GM12878 (cell line): ENCODE results near the gene ATP2C2. TPM values are rescaled to one million over a fixed set of nuclear protein-coding genes. Genes with fewer than 3 reads are reported as not detected.

Experiments used
- ATAC-seq: fragments of 200-7000 bp; cut with Tn5 transposase; 3 replicates; pipeline ENCODE4 v1.9.1; 2020; ENCODE audit warnings: mild to moderate bottlenecking, moderate library complexity
- BruUV-seq: library from RNA; stranded (reverse); fragments of 400-500 nt; replicated peaks from 2 replicates; lab custom pipeline; 2021; lab: Mats Ljungman, UMichigan
- CTCF ChIA-PET: fragments of 300-600 bp; sonication (Branson Sonifier 250); formaldehyde crosslinking; extraction: SDS; loops from one replicate; lab custom pipeline; 2021; ENCODE audit warnings: inconsistent platforms; lab: Yijun Ruan, JAX
- POLR2A ChIA-PET: fragments of 350-600 bp; formaldehyde crosslinking; extraction: SDS; loops from one replicate; lab custom pipeline; 2021; ENCODE audit warnings: inconsistent platforms; lab: Charles Lee
- RAD21 ChIA-PET: fragments of 300-600 bp; sonication (Branson Sonifier 250); formaldehyde crosslinking; loops from one replicate; lab custom pipeline; 2023; ENCODE audit warnings: antibody characterized with exemption; ENCODE audit not compliant: unreplicated experiment; lab: Charles Lee
- SMC1A ChIA-PET: fragments of 300-600 bp; sonication (Branson Sonifier 250); formaldehyde crosslinking; loops from one replicate; lab custom pipeline; 2023; ENCODE audit not compliant: unreplicated experiment, uncharacterized antibody; lab: Charles Lee
- DNase-seq: peaks from one replicate; pipeline ENCODE4 v3.0.0-alpha.2; 2011; ENCODE audit warnings: low read depth, low spot score
- FAIRE-seq: peaks from 3 replicates; lab custom pipeline; 2011; peaks lifted over from hg19 to GRCh38; lab: Jason Lieb, UNC
- H2AFZ ChIP-seq: 2 replicates; pipeline ENCODE4 v1.6.0; 2011; ENCODE audit warnings: low read depth, low read length, control low read depth; ENCODE audit not compliant: control insufficient read depth
- H3K27ac ChIP-seq: 2 replicates; pipeline ENCODE4 v1.5.1; 2011; ENCODE audit warnings: control low read depth; ENCODE audit not compliant: control insufficient read depth, insufficient read depth
- H3K27me3 ChIP-seq, 2 experiments: replicated peaks in 1 of 2; 2 replicates each; pipeline versions ENCODE4 v1.6.0 to v1.6.1; 2011; ENCODE audit warnings: low read length in 1 of 2; ENCODE audit not compliant: control insufficient read depth in 2 of 2, insufficient read depth in 2 of 2
- H3K36me3 ChIP-seq, 2 experiments: 2 replicates each; pipeline ENCODE4 v1.5.1; 2011; ENCODE audit warnings: low read length in 1 of 2; ENCODE audit not compliant: control insufficient read depth in 2 of 2, insufficient read depth in 2 of 2
- H3K4me1 ChIP-seq: 2 replicates; pipeline ENCODE4 v1.6.1; 2011; ENCODE audit warnings: mild to moderate bottlenecking, low read length, moderate library complexity, mixed read lengths; ENCODE audit not compliant: control insufficient read depth, insufficient read depth
- H3K4me2 ChIP-seq: 2 replicates; pipeline ENCODE4 v1.6.0; 2011; ENCODE audit warnings: control low read depth; ENCODE audit not compliant: control insufficient read depth, insufficient read depth
- H3K4me3 ChIP-seq: fragments of 200-600 bp; sonication (generic); 2 replicates; pipeline ENCODE4 v1.5.1; 2016
- H3K79me2 ChIP-seq: 2 replicates; pipeline ENCODE4 v1.6.0; 2011; ENCODE audit warnings: low read length; ENCODE audit not compliant: control insufficient read depth, insufficient read depth
- H3K9ac ChIP-seq: 2 replicates; pipeline ENCODE4 v1.8.0; 2011; ENCODE audit warnings: low read length, control low read depth, mixed read lengths; ENCODE audit not compliant: control insufficient read depth, insufficient read depth
- H3K9me3 ChIP-seq: replicated peaks from 3 replicates; pipeline ENCODE4 v1.5.1; 2011; ENCODE audit warnings: mild to moderate bottlenecking, low read length; ENCODE audit not compliant: control insufficient read depth, insufficient read depth
- H4K20me1 ChIP-seq: 2 replicates; pipeline ENCODE4 v1.6.0; 2011; ENCODE audit not compliant: control insufficient read depth, insufficient read depth
- ASH2L ChIP-seq: fragments of 300-600, 200-600 bp; sonication (generic); IDR thresholded peaks from 2 replicates; pipeline ENCODE4 v1.6.1; 2017; ENCODE audit warnings: low read depth, mild to moderate bottlenecking, borderline replicate concordance
- CHD2 ChIP-seq: IDR thresholded peaks from 2 replicates; pipeline ENCODE4 v1.6.1; 2011; ENCODE audit warnings: low read depth, low read length, improper control_type of control experiment, borderline replicate concordance
- EED ChIP-seq: sonication (generic); IDR thresholded peaks from 2 replicates; pipeline ENCODE4 v1.6.1; 2016; ENCODE audit warnings: antibody characterized with exemption, low read depth
- GABPA ChIP-seq: IDR thresholded peaks from 2 replicates; pipeline ENCODE4 v1.6.1; 2014; ENCODE audit warnings: antibody characterized with exemption, low read depth, mild to moderate bottlenecking, inconsistent platforms
- HCFC1 ChIP-seq: fragments of 150-350 bp; IDR thresholded peaks from 2 replicates; pipeline ENCODE4 v1.6.1; 2014; ENCODE audit warnings: low read length
- IRF4 ChIP-seq: IDR thresholded peaks from 2 replicates; pipeline ENCODE4 v1.6.1; 2011; ENCODE audit warnings: low read depth, low read length
- MEF2A ChIP-seq: IDR thresholded peaks from 2 replicates; pipeline ENCODE4 v1.6.1; 2011; ENCODE audit warnings: low read depth, mild to moderate bottlenecking, low read length, moderate library complexity; ENCODE audit not compliant: insufficient read depth
- RAD21 ChIP-seq: IDR thresholded peaks from 2 replicates; pipeline ENCODE4 v1.6.1; 2011; ENCODE audit warnings: mild to moderate bottlenecking, low read depth, low read length, moderate library complexity; ENCODE audit not compliant: insufficient read depth
- SRF ChIP-seq, 2 experiments: IDR thresholded peaks; 2 replicates each; pipeline ENCODE4 v1.6.1; 2011; ENCODE audit warnings: low read depth in 2 of 2, low read length in 2 of 2, mild to moderate bottlenecking in 1 of 2, moderate library complexity in 1 of 2
- WGBS: methylation state at CpG from one replicate; pipeline ENCODE4 v1.1.6; 2016; ENCODE audit warnings: low lambda C conversion rate; ENCODE audit not compliant: insufficient replicate concordance, insufficient coverage; ENCODE audit errors: missing lambda C conversion rate; 5-methylcytosine and 5-hydroxymethylcytosine counted together
- in situ Hi-C: fragments of 300-500 bp; cut with MboI; formaldehyde crosslinking; loops from 9 replicates; pipeline ENCODE4 v1.14.3; 2018; ENCODE audit warnings: mixed read lengths
- intact Hi-C: fragments of 100-400 bp; cut with micrococcal nuclease; formaldehyde crosslinking; loops from one replicate; pipeline ENCODE4 v1.14.2; 2022; ENCODE audit not compliant: unreplicated experiment
- polyA plus RNA-seq, 11 experiments: library from polyadenylated mRNA; depleted of rRNA in 4 of 11; unstranded in 6 of 11; stranded (reverse) in 5 of 11; fragments of >200 nt; fragmentation: Nextera tagmentation in 4 of 11; fragmentation: Illumina TruSeq in 1 of 11; extraction: Ambion mirVana in 4 of 11; extraction: Trizol in 1 of 11; gene quantifications; 1 replicate in 1 of 11; 2 replicates in 10 of 11; pipeline versions ENCODE4 v1.2.1 to v1.2.3, GENCODE V29; 2011 to 2016; ENCODE audit warnings: inconsistent platforms in 2 of 11, missing spikeins in 2 of 11, low read depth in 1 of 11
- total RNA-seq, 4 experiments: library from RNA; depleted of rRNA in 3 of 4; stranded (reverse); fragments of >200 nt in 3 of 4; fragmentation: Illumina TruSeq in 1 of 4; extraction: Trizol in 1 of 4; gene quantifications; 2 replicates each; pipeline versions ENCODE4 v1.2.1 to v1.2.3, GENCODE V29; 2013 to 2021
- TF ChIP-seq, protein P1 (sequence below): fragments of 450-650 bp; formaldehyde crosslinking; IDR thresholded peaks from 2 replicates; pipeline ENCODE4 v1.4.0; 2022; ENCODE audit warnings: mild to moderate bottlenecking, moderate library complexity
- TF ChIP-seq, protein P2 (sequence below): fragments of 450-650 bp; conservative IDR thresholded peaks from 2 replicates; pipeline ENCODE4 v1.6.1; 2017; ENCODE audit warnings: mild to moderate bottlenecking, moderate library complexity

ATP2C2 gene
- total and polyA plus RNA-seq, 10 of the 15 experiments (the other 5 are each of a cell fraction or from before 2014, with no cell fraction given) = 0.05 to 0.19 TPM; not detected in 8

GRCh38 chr16:84339766-84340165, 28.6 kb upstream of the ATP2C2 start:
- no peak for FAIRE-seq
- WGBS = 24% methylated on average over 9 of the region's 9 CpGs
- Histone ChIP-seq H3K9me3 (no peaks in the 10 kb centered on the region; the same call in 2 of the 3 replicates), H3K9ac (no peak overlapping the region), H4K20me1 (no peaks in the 10 kb centered on the region), H3K27me3 (no peaks in the 10 kb centered on the region; a peak in 2 of 4 replicates), H3K4me2 (no peak overlapping the region), H3K4me3 (no peak overlapping the region), H3K79me2 (no peaks in the 10 kb centered on the region), H3K36me3 (no peaks in the 10 kb centered on the region), H3K27ac (no peak overlapping the region), H2AFZ (no peak overlapping the region), H3K4me1 (no peaks in the 10 kb centered on the region)
- POLR2A ChIA-PET = no interaction called here
- no peak for ATAC-seq
- no peak for DNase-seq
- intact Hi-C loops (no loop called here), in situ Hi-C loops (no loop called here)
- no peak for TF ChIP-seq MEF2A
- no peak for TF ChIP-seq SRF (IDR thresholded peaks at IDR 0.05; ENCODE audit: low read depth in 2 of 2, low read length in 2 of 2)
- no peak for TF ChIP-seq RAD21
- TF ChIP-seq, protein P1, sequence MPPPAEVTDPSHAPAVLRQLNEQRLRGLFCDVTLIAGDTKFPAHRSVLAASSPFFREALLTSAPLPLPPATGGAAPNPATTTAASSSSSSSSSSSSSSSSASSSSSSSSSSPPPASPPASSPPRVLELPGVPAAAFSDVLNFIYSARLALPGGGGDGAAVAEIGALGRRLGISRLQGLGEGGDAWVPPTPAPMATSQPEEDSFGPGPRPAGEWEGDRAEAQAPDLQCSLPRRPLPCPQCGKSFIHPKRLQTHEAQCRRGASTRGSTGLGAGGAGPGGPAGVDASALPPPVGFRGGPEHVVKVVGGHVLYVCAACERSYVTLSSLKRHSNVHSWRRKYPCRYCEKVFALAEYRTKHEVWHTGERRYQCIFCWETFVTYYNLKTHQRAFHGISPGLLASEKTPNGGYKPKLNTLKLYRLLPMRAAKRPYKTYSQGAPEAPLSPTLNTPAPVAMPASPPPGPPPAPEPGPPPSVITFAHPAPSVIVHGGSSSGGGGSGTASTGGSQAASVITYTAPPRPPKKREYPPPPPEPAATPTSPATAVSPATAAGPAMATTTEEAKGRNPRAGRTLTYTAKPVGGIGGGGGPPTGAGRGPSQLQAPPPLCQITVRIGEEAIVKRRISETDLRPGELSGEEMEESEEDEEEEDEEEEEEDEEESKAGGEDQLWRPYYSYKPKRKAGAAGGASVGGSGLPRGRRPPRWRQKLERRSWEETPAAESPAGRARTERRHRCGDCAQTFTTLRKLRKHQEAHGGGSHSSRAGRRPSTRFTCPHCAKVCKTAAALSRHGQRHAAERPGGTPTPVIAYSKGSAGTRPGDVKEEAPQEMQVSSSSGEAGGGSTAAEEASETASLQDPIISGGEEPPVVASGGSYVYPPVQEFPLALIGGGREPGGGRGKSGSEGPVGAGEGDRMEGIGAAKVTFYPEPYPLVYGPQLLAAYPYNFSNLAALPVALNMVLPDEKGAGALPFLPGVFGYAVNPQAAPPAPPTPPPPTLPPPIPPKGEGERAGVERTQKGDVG (CRISPR knock-in tag) = no peak
- no peak for TF ChIP-seq ASH2L
- TF ChIP-seq IRF4 = no peak
- TF ChIP-seq HCFC1 = no peak
- no peak for TF ChIP-seq CHD2
- no peak for TF ChIP-seq EED
- TF ChIP-seq, protein P2, sequence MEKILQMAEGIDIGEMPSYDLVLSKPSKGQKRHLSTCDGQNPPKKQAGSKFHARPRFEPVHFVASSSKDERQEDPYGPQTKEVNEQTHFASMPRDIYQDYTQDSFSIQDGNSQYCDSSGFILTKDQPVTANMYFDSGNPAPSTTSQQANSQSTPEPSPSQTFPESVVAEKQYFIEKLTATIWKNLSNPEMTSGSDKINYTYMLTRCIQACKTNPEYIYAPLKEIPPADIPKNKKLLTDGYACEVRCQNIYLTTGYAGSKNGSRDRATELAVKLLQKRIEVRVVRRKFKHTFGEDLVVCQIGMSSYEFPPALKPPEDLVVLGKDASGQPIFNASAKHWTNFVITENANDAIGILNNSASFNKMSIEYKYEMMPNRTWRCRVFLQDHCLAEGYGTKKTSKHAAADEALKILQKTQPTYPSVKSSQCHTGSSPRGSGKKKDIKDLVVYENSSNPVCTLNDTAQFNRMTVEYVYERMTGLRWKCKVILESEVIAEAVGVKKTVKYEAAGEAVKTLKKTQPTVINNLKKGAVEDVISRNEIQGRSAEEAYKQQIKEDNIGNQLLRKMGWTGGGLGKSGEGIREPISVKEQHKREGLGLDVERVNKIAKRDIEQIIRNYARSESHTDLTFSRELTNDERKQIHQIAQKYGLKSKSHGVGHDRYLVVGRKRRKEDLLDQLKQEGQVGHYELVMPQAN = no peak
- no peak for TF ChIP-seq GABPA
- BruUV-seq = no TSS peak
- SMC1A ChIA-PET = no interaction called here
- RAD21 ChIA-PET = no interaction called here
- CTCF ChIA-PET = no interaction called here
